Glutamatergic neuron (in vitro differentiated cells): ENCODE data around the gene ATF6. TPM values are rescaled to one million over a fixed set of nuclear protein-coding genes. Genes with fewer than 3 reads are reported as not detected.

Source experiments
- DNase-seq: peaks from one replicate; pipeline ENCODE4 v3.0.0; 2022
- H3K27ac Mint-ChIP-seq: one replicate; pipeline ENCODE4 v1.8.0; 2020; ENCODE audit warnings: mild to moderate bottlenecking, mixed read lengths, inconsistent platforms; ENCODE audit not compliant: unreplicated experiment
- H3K27me3 Mint-ChIP-seq: one replicate; pipeline ENCODE4 v1.8.0; 2020; ENCODE audit warnings: mild to moderate bottlenecking, moderate library complexity, mixed read lengths, inconsistent platforms; ENCODE audit not compliant: unreplicated experiment
- H3K36me3 Mint-ChIP-seq: one replicate; pipeline ENCODE4 v1.8.0; 2020; ENCODE audit warnings: mild to moderate bottlenecking, mixed read lengths, inconsistent platforms; ENCODE audit not compliant: unreplicated experiment
- H3K4me1 Mint-ChIP-seq: one replicate; pipeline ENCODE4 v1.8.0; 2020; ENCODE audit warnings: mild to moderate bottlenecking, low read depth, mixed read lengths, inconsistent platforms; ENCODE audit not compliant: unreplicated experiment
- H3K4me3 Mint-ChIP-seq: one replicate; pipeline ENCODE4 v1.8.0; 2020; ENCODE audit warnings: mild to moderate bottlenecking, mixed read lengths, inconsistent platforms; ENCODE audit not compliant: unreplicated experiment
- H3K9me3 Mint-ChIP-seq: one replicate; pipeline ENCODE4 v1.8.0; 2020; ENCODE audit warnings: mild to moderate bottlenecking, moderate library complexity, mixed read lengths, inconsistent platforms; ENCODE audit not compliant: unreplicated experiment
- total RNA-seq: library from RNA; stranded (reverse); fragmentation: NEBNext Ultra II Directional; extraction: Animal tissue kit (Norgen Biotek cat#: 25700); gene quantifications from one replicate; pipeline ENCODE4 v1.2.1, GENCODE V29; 2021; ENCODE audit not compliant: unreplicated experiment
- TF ChIP-seq, protein P1 (sequence below): fragments of 200-600 bp; sonication (generic); IDR thresholded peaks from one replicate; pipeline ENCODE4 v1.5.0; 2021; ENCODE audit not compliant: partially characterized antibody, unreplicated experiment

ATF6 gene
- total RNA-seq, 1 donor from 2014 or later: 29.3 TPM

DNA sequence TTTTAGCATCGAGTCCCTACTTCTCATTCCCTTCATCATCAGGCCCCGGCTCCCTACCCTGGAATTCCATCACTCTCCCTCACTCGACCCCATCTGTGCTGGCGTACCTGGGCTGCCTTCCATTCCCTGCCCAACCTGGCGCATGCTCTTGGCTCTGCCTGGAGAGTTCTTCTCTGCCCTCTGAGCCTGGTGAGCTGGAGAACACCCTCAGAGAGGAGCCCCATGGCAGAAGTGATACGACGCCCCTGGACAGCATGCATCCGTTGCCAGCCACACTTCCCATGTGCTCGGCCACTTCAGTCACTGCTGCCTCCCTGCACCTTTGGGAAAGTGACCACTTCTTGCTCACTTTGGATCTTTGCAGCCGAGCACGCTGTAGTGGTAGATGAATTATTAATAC is 227.5 kb downstream of the ATF6 start:
- Mint-ChIP-seq H3K27me3 (peaks cover 5% of the 10 kb centered on the region), H3K36me3 (peaks cover 45% of the 10 kb centered on the region), H3K27ac (no peak overlapping the region), H3K4me3 (no peak overlapping the region), H3K9me3 (peaks cover 4% of the 10 kb centered on the region), H3K4me1 (no peaks in the 10 kb centered on the region)
- no peak for DNase-seq
- TF ChIP-seq, protein P1, sequence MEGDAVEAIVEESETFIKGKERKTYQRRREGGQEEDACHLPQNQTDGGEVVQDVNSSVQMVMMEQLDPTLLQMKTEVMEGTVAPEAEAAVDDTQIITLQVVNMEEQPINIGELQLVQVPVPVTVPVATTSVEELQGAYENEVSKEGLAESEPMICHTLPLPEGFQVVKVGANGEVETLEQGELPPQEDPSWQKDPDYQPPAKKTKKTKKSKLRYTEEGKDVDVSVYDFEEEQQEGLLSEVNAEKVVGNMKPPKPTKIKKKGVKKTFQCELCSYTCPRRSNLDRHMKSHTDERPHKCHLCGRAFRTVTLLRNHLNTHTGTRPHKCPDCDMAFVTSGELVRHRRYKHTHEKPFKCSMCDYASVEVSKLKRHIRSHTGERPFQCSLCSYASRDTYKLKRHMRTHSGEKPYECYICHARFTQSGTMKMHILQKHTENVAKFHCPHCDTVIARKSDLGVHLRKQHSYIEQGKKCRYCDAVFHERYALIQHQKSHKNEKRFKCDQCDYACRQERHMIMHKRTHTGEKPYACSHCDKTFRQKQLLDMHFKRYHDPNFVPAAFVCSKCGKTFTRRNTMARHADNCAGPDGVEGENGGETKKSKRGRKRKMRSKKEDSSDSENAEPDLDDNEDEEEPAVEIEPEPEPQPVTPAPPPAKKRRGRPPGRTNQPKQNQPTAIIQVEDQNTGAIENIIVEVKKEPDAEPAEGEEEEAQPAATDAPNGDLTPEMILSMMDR: no peak

DNA sequence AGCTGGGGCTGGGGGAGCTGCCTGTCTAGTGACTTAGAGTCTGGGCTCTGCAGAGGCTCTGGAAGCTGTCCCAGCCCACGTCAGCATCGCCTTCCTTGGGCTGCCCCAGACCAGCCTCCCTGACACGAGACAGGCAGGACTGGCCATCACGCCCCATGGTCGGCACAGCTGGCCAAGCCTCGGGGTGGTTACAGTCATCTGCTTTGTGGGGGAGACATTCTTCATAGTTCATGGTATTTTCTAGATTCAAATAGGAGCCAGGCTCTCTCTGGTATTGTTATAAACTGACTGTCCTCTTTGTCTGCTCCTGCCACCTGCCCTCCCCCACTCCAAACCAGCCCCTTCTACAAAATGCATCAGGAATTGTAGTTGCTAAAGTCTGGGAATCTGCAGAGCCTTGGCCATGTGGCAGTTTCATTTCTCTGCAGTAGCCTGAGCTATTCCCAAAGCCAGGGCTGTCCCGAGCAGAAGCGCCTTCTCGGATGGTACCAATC is 228.1 kb downstream of the ATF6 start:
- TF ChIP-seq, protein P1: no peak
- no peak for DNase-seq
- no peaks in the 10 kb centered on the region for H3K4me1 Mint-ChIP-seq
- no peak overlapping the region for H3K4me3 Mint-ChIP-seq
- H3K36me3 Mint-ChIP-seq: peaks cover 39% of the 10 kb centered on the region
- peaks cover 2% of the 10 kb centered on the region for H3K9me3 Mint-ChIP-seq
- no peak overlapping the region for H3K27ac Mint-ChIP-seq
- H3K27me3 Mint-ChIP-seq: peaks cover 3% of the 10 kb centered on the region

DNA sequence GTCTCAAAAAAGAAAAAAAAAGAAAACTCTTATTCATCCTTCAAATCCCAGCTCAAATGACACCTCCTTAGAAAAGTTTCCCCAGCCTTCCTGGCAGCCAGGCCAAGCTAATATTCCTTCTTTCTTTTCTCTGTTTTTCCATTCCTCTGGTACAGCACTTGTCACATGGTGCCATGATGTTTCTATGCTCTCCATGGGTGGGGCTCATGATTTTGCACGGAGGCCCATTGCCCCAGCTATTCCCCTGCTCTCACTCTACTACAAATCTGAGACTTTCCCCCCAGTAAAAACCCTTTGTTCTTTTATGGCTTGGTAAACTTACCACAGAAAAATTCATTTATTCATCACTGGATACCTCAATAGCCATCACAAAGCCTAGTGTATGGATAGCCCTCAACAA is 231.0 kb downstream of the ATF6 start:
- TF ChIP-seq, protein P1: no peak
- peaks cover 17% of the 10 kb centered on the region for H3K36me3 Mint-ChIP-seq
- no peak for DNase-seq
- no peak overlapping the region for H3K27ac Mint-ChIP-seq
- peaks cover 3% of the 10 kb centered on the region for H3K27me3 Mint-ChIP-seq
- peaks cover 2% of the 10 kb centered on the region for H3K9me3 Mint-ChIP-seq
- H3K4me3 Mint-ChIP-seq: no peak overlapping the region
- H3K4me1 Mint-ChIP-seq: no peaks in the 10 kb centered on the region

DNA sequence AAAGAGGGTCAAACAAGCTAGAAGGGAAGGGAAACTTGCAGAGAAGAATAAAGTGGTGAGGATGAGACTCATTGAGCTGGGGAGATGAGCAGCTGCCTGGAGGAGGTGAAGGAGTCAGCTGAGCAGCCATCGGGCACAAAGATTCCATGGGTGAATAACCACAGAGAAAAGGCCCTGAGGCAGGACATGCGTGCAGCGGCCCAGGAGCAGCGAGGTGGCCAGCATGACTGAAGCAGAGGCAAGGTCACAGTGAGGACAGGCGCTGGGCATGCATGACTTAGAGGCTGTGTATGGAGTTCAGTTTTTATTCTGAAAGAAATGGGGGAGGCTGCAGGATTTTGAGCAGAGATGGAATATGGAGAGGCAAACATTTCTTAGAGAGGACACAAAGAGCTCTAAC is 232.7 kb downstream of the ATF6 start:
- Mint-ChIP-seq H3K4me1 (peaks cover 8% of the 10 kb centered on the region), H3K9me3 (peaks cover 1% of the 10 kb centered on the region), H3K27ac (no peak overlapping the region), H3K36me3 (peaks cover 5% of the 10 kb centered on the region), H3K4me3 (no peak overlapping the region), H3K27me3 (peaks cover 2% of the 10 kb centered on the region)
- DNase-seq: no peak
- TF ChIP-seq, protein P1: no peak

DNA sequence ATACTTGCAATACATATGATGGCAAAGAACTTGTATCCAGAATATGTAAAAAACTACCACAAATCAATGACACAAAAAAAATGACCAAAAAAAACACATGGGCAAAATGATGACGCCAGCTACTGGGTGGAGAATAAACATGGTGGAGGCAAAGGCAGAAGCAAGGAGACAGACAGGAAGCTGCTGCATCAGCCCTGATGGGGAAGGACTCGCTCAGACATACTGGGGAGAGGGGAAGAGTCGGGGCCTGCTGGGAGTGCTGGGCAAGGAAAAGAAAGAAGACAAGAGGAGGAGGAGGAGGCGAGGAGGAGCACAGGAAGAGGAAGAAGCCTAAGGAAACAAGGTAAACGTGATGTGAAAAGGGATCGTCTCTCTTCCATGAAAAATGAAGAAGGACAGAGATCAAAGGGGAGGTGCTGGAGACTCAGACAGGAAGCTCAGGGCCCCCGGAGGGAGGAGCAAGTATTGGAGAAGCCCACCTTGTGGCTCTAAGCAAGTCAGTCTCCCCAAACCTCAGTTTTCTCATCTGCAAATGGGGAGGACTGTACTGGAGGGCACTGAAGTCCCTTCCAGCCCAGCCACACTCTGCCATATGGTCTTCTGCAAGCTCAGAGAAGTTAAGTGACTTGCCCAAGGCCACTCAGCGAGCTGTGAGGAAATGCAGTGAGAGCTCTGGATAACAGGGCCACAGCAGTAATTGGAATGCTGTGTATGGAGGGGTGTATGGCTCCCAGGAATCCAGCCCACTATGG is 233.4 kb downstream of the ATF6 start:
- Mint-ChIP-seq H3K4me3 (no peak overlapping the region), H3K36me3 (peaks cover 4% of the 10 kb centered on the region), H3K4me1 (peaks cover 13% of the 10 kb centered on the region), H3K27ac (no peak overlapping the region), H3K27me3 (peaks cover 2% of the 10 kb centered on the region), H3K9me3 (peaks cover 1% of the 10 kb centered on the region)
- TF ChIP-seq, protein P1: no peak
- DNase-seq: no peak
